CD14-positive monocyte (primary cell): ENCODE data around the gene HECTD1. TPM values are rescaled to one million over a fixed set of nuclear protein-coding genes. Genes with fewer than 3 reads are reported as not detected.

Experiments used
- DNase-seq, 3 donors: peaks; one replicate each; pipeline ENCODE4 v3.0.0-alpha.2; 2011 to 2022
- H2AFZ ChIP-seq: 2 replicates; pipeline ENCODE4 v1.6.0; 2012; ENCODE audit warnings: mild to moderate bottlenecking, low read depth, low read length, inconsistent platforms; ENCODE audit not compliant: insufficient read depth, poor library complexity, severe bottlenecking
- H3K27ac ChIP-seq, 2 donors: 1 replicate in 1 of 2; 2 replicates in 1 of 2; pipeline ENCODE4 v1.5.1; 2012 to 2013; ENCODE audit warnings: low read length in 2 of 2, control low read depth in 1 of 2, inconsistent platforms in 1 of 2, low read depth in 1 of 2, mild to moderate bottlenecking in 1 of 2
- H3K27me3 ChIP-seq, 2 donors: one replicate each; pipeline versions ENCODE4 v1.6.0 to v1.6.1; 2011 to 2013; ENCODE audit warnings: low read length in 2 of 2; ENCODE audit not compliant: control insufficient read depth in 2 of 2, insufficient read depth in 2 of 2
- H3K36me3 ChIP-seq, 2 donors: replicated peaks in 1 of 2; 1 replicate in 1 of 2; 2 replicates in 1 of 2; pipeline versions ENCODE4 v1.5.1 to v1.6.1; 2012 to 2013; ENCODE audit warnings: low read length in 2 of 2, control low read depth in 1 of 2, inconsistent platforms in 1 of 2, mild to moderate bottlenecking in 1 of 2; ENCODE audit not compliant: insufficient read depth in 2 of 2, control insufficient read depth in 1 of 2
- H3K4me1 ChIP-seq, 2 donors: 1 replicate in 1 of 2; 2 replicates in 1 of 2; pipeline versions ENCODE4 v1.5.1 to v1.6.1; 2012 to 2013; ENCODE audit warnings: low read length in 2 of 2, control low read depth in 1 of 2, inconsistent platforms in 1 of 2, mild to moderate bottlenecking in 1 of 2, moderate library complexity in 1 of 2; ENCODE audit not compliant: insufficient read depth in 2 of 2, control insufficient read depth in 1 of 2
- H3K4me2 ChIP-seq: replicated peaks from 2 replicates; pipeline ENCODE3; 2012; ENCODE audit warnings: low read length, moderate library complexity, mild to moderate bottlenecking; ENCODE audit not compliant: poor library complexity, severe bottlenecking; ENCODE audit errors: extremely low read depth
- H3K4me3 ChIP-seq, 3 experiments: fragments of 200-600 bp in 1 of 3; sonication (generic) in 1 of 3; replicated peaks in 1 of 3; 1 replicate in 2 of 3; 2 replicates in 1 of 3; pipeline ENCODE4 v1.5.1; 2011 to 2013; ENCODE audit warnings: low read length in 3 of 3, mild to moderate bottlenecking in 3 of 3, control low read depth in 2 of 3, low read depth in 2 of 3, inconsistent platforms in 1 of 3, moderate library complexity in 1 of 3
- H3K79me2 ChIP-seq: 2 replicates; pipeline ENCODE4 v1.6.0; 2012; ENCODE audit warnings: mild to moderate bottlenecking, control low read depth, inconsistent platforms, low read length, moderate library complexity; ENCODE audit not compliant: insufficient read depth
- H3K9ac ChIP-seq: 2 replicates; pipeline ENCODE4 v1.6.0; 2017; ENCODE audit warnings: low read length, mild to moderate bottlenecking; ENCODE audit not compliant: insufficient read depth, poor library complexity, severe bottlenecking
- H3K9me3 ChIP-seq, 2 donors: replicated peaks in 1 of 2; 1 replicate in 1 of 2; 2 replicates in 1 of 2; pipeline versions ENCODE4 v1.5.1 to v1.6.1; 2012 to 2013; ENCODE audit warnings: low read length in 2 of 2, control low read depth in 1 of 2; ENCODE audit not compliant: control insufficient read depth in 1 of 2, insufficient read depth in 1 of 2
- H4K20me1 ChIP-seq: 2 replicates; pipeline ENCODE4 v1.6.0; 2012; ENCODE audit warnings: mild to moderate bottlenecking, low read length, control low read depth, moderate library complexity; ENCODE audit not compliant: insufficient read depth
- H3K27ac Mint-ChIP-seq, 7 donors: one replicate each; pipeline ENCODE4 v1.8.0; 2020; ENCODE audit warnings: mild to moderate bottlenecking in 7 of 7, mixed read lengths in 7 of 7, moderate library complexity in 6 of 7, inconsistent platforms in 2 of 7
- H3K27me3 Mint-ChIP-seq, 3 donors: one replicate each; pipeline ENCODE4 v1.8.0; 2021 to 2022; ENCODE audit warnings: low read depth in 3 of 3, mild to moderate bottlenecking in 3 of 3, mixed read lengths in 3 of 3, moderate library complexity in 3 of 3, inconsistent platforms in 1 of 3
- H3K36me3 Mint-ChIP-seq, 2 donors: one replicate each; pipeline ENCODE4 v1.8.0; 2020; ENCODE audit warnings: mixed read lengths in 2 of 2, inconsistent platforms in 1 of 2, mild to moderate bottlenecking in 1 of 2
- H3K4me1 Mint-ChIP-seq: one replicate; pipeline ENCODE4 v1.8.0; 2020; ENCODE audit warnings: mild to moderate bottlenecking, mixed read lengths
- H3K4me3 Mint-ChIP-seq, 2 donors: one replicate each; pipeline ENCODE4 v1.8.0; 2020; ENCODE audit warnings: mild to moderate bottlenecking in 2 of 2, mixed read lengths in 2 of 2, moderate library complexity in 1 of 2
- H3K9me3 Mint-ChIP-seq, 7 donors: one replicate each; pipeline ENCODE4 v1.8.0; 2020 to 2022; ENCODE audit warnings: mixed read lengths in 7 of 7, mild to moderate bottlenecking in 6 of 7, moderate library complexity in 6 of 7, inconsistent platforms in 2 of 7
- WGBS: methylation state at CpG from one replicate; pipeline ENCODE4 v1.1.5; 2013; ENCODE audit warnings: missing lambda C conversion rate; ENCODE audit not compliant: insufficient coverage; 5-methylcytosine and 5-hydroxymethylcytosine counted together
- intact Hi-C, 2 donors: fragments of 100-400 bp; cut with micrococcal nuclease; formaldehyde crosslinking; loops; one replicate each; pipeline versions ENCODE4 v1.15.0 to v1.15.1; 2023
- polyA plus RNA-seq, 3 donors: library from polyadenylated mRNA; depleted of rRNA in 1 of 3; unstranded in 2 of 3; stranded (reverse) in 1 of 3; fragments of 300-500 nt in 2 of 3; fragments of >200 nt in 1 of 3; fragmentation: Illumina TruSeq in 2 of 3; gene quantifications; 1 replicate in 2 of 3; 2 replicates in 1 of 3; pipeline ENCODE4 v1.2.3, GENCODE V29; 2012 to 2021
- TF ChIP-seq, protein P1 (sequence below): fragments of 200-600 bp; IDR thresholded peaks from one replicate; pipeline ENCODE4 v1.8.0; 2022; ENCODE audit warnings: antibody characterized with exemption, mild to moderate bottlenecking

Gene HECTD1
- polyA plus RNA-seq, 3 donors, result 12.7 to 55.9 (median 21.5) TPM

- no peaks in the 10 kb centered on the region for H3K9me3 Mint-ChIP-seq
- intact Hi-C loops, result no loop called here
- peaks cover 11% of the 10 kb centered on the region for H3K79me2 ChIP-seq
- TF ChIP-seq, protein P1, sequence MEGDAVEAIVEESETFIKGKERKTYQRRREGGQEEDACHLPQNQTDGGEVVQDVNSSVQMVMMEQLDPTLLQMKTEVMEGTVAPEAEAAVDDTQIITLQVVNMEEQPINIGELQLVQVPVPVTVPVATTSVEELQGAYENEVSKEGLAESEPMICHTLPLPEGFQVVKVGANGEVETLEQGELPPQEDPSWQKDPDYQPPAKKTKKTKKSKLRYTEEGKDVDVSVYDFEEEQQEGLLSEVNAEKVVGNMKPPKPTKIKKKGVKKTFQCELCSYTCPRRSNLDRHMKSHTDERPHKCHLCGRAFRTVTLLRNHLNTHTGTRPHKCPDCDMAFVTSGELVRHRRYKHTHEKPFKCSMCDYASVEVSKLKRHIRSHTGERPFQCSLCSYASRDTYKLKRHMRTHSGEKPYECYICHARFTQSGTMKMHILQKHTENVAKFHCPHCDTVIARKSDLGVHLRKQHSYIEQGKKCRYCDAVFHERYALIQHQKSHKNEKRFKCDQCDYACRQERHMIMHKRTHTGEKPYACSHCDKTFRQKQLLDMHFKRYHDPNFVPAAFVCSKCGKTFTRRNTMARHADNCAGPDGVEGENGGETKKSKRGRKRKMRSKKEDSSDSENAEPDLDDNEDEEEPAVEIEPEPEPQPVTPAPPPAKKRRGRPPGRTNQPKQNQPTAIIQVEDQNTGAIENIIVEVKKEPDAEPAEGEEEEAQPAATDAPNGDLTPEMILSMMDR, result no peak
- peaks cover 4 to 7% of the 10 kb centered on the region in 2 donors for H3K4me1 ChIP-seq
- no peaks in the 10 kb centered on the region for H3K9me3 ChIP-seq
- H3K27ac Mint-ChIP-seq, result peak overlapping the region in 2 of 7 donors; percentile 21 to 75
- H3K9ac ChIP-seq, result no peak overlapping the region
- peaks cover 38% of the 10 kb centered on the region for H4K20me1 ChIP-seq
- no peak overlapping the region for H3K4me3 Mint-ChIP-seq
- no peak overlapping the region for H3K27ac ChIP-seq
- H3K27me3 ChIP-seq, result no peaks in the 10 kb centered on the region
- H3K4me3 ChIP-seq, result no peak overlapping the region
- H2AFZ ChIP-seq, result no peak overlapping the region
- no peak overlapping the region for H3K4me2 ChIP-seq
- H3K4me1 Mint-ChIP-seq, result peaks cover 11% of the 10 kb centered on the region
- WGBS, result 100% methylated on average over 1 of the region's 6 CpGs
- DNase-seq, result no peak
- peaks cover 76 to 96% of the 10 kb centered on the region in 2 donors for H3K36me3 ChIP-seq
- H3K36me3 Mint-ChIP-seq, result peaks cover 63 to 80% of the 10 kb centered on the region in 2 donors
- H3K27me3 Mint-ChIP-seq, result no peaks in the 10 kb centered on the region
Observed at GRCh38 chr14:31133133-31133532, 74.5 kb downstream of the HECTD1 start.

DNA sequence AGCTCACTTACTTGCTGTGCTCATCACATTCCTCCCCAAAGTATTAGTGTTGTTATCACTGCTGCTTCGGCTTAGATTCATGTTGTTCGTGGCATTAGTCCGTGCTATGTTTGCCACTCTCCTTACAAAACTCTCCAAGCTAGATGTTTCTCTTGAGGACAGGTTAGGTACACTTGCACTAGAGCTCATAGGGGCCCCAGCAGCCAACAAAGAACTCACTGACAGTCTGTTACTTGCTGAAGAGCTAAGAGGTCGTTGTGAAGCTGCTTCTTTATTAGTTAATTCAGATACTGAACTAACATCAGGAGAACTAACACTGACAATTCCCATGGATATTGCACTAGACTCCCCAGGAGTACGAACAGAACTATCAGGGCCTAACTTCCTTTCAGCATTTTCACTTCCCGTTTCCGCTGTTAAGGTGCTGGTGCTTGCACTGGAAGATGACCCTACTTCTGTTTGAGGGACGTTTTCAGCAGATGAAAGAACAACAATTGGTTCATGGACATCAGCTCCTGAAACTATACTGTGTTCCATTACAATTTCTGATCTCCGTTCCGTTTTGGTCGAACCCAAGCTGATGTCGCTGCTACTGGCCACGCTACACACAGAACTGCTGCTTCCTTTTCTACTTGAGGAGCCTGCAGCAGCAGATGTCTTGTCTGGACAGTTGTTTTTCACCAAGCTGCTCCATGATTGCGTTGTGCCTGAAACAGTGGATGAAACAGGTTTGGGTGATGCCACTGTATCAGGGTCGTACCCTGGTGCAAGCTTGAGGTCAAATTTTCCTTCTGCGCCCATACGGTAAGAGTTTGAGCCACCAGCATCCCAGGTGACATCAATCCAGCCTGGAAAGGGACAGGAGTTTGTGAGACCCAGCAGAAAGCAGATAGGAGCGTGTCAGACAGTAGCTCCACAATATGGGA, 78.7 kb downstream of the HECTD1 start:
- Histone ChIP-seq H3K27ac (peak overlapping the region in 1 of 2 donors; percentile 17), H3K36me3 (peaks cover 79 to 96% of the 10 kb centered on the region in 2 donors), H3K4me1 (peaks cover 4 to 7% of the 10 kb centered on the region in 2 donors), H2AFZ (no peak overlapping the region), H4K20me1 (peaks cover 30% of the 10 kb centered on the region), H3K79me2 (peaks cover 10% of the 10 kb centered on the region), H3K9me3 (no peaks in the 10 kb centered on the region), H3K27me3 (no peaks in the 10 kb centered on the region), H3K9ac (no peak overlapping the region), H3K4me3 (no peak overlapping the region), H3K4me2 (no peak overlapping the region)
- H3K4me3 Mint-ChIP-seq, result no peak overlapping the region
- TF ChIP-seq, protein P1, result no peak
- no peaks in the 10 kb centered on the region for H3K9me3 Mint-ChIP-seq
- intact Hi-C loops, result no loop called here
- peaks cover 0 to 1% (median 0%) of the 10 kb centered on the region in 3 donors for H3K27me3 Mint-ChIP-seq
- 61% methylated on average over 14 of the region's 18 CpGs for WGBS
- DNase-seq, result peak; percentile 25 to 60 (median 56)
- peak overlapping the region in 6 of 7 donors; percentile 46 to 69 (median 54) for H3K27ac Mint-ChIP-seq
- H3K36me3 Mint-ChIP-seq, result peaks cover 60 to 77% of the 10 kb centered on the region in 2 donors
- peaks cover 11% of the 10 kb centered on the region for H3K4me1 Mint-ChIP-seq
